Measurements from ENCODE around the gene CREB3L4.
A peak's percentile ranks its signal among the peaks of the same experiment; 100 is the strongest.

Gene CREB3L4

GRCh38 chr1:153945795-153946621 is 21.7 kb upstream of the CREB3L4 start:
- Histone ChIP-seq H3K9ac (peak overlapping the region; percentile 99), H3K27ac (peak overlapping the region; percentile 100), H4K20me1 (peaks cover 3% of the 10 kb centered on the region), H3K4me3 (peak overlapping the region; percentile 92), H3K9me3 (no peaks in the 10 kb centered on the region), H3K36me3 (peaks cover 73% of the 10 kb centered on the region), H3K4me1 (peaks cover 57% of the 10 kb centered on the region), H3K4me2 (peak overlapping the region; percentile 97), H3K27me3 (no peaks in the 10 kb centered on the region)
- TF ChIP-seq Cebpa-rat (IDR thresholded peaks at IDR 0.05), result no peak

GRCh38 chr1:153946622-153947241 is 21.0 kb upstream of the CREB3L4 start, which contains the start of gene DENND4B:
Gene DENND4B (minus strand): TSS chr1:153946718. CDS start chr1:153944374, 2,344 bp downstream.
- H3K4me1 ChIP-seq, result peaks cover 50% of the 10 kb centered on the region
- H3K9ac ChIP-seq, result peak within 1 kb of the TSS; percentile 99
- peak within 1 kb of the TSS; percentile 97 for H3K4me2 ChIP-seq
- no peaks in the 10 kb centered on the region for H3K27me3 ChIP-seq
- H3K4me3 ChIP-seq, result peak within 1 kb of the TSS; percentile 92
- H4K20me1 ChIP-seq, result peaks cover 6% of the 10 kb centered on the region; the same call in 1 of the 2 replicates
- H3K36me3 ChIP-seq, result peaks cover 73% of the 10 kb centered on the region
- H3K27ac ChIP-seq, result peak within 1 kb of the TSS; percentile 100
- H3K9me3 ChIP-seq, result no peaks in the 10 kb centered on the region
- no peak for TF ChIP-seq Cebpa-rat (IDR thresholded peaks at IDR 0.05)

- peaks cover 84% of the 10 kb centered on the region for H3K36me3 ChIP-seq
- no peaks in the 10 kb centered on the region for H3K27me3 ChIP-seq
- H3K9me3 ChIP-seq, result no peaks in the 10 kb centered on the region
- H3K4me3 ChIP-seq, result no peak overlapping the region
- no peak overlapping the region for H3K9ac ChIP-seq
- peaks cover 39% of the 10 kb centered on the region for H3K4me1 ChIP-seq
- no peak overlapping the region for H3K4me2 ChIP-seq
- H4K20me1 ChIP-seq, result peaks cover 48% of the 10 kb centered on the region
- no peak for TF ChIP-seq Cebpa-rat (IDR thresholded peaks at IDR 0.05)
- no peak overlapping the region for H3K27ac ChIP-seq
These were observed 16.5 kb upstream of the CREB3L4 start for GRCh38 chr1:153951183-153951582.

- peaks cover 84% of the 10 kb centered on the region for H3K36me3 ChIP-seq
- no peaks in the 10 kb centered on the region for H3K9me3 ChIP-seq
- H4K20me1 ChIP-seq, result peaks cover 54% of the 10 kb centered on the region
- no peak overlapping the region for H3K27ac ChIP-seq
- no peaks in the 10 kb centered on the region for H3K27me3 ChIP-seq
- H3K4me1 ChIP-seq, result peaks cover 43% of the 10 kb centered on the region
- no peak for TF ChIP-seq Cebpa-rat (IDR thresholded peaks at IDR 0.05)
- H3K4me3 ChIP-seq, result no peak overlapping the region
- no peak overlapping the region for H3K9ac ChIP-seq
- H3K4me2 ChIP-seq, result no peak overlapping the region
These were observed 15.9 kb upstream of the CREB3L4 start for GRCh38 chr1:153951801-153952200.

- Histone ChIP-seq H3K27ac (no peak overlapping the region), H3K4me1 (peaks cover 45% of the 10 kb centered on the region), H3K4me3 (no peak overlapping the region), H3K9me3 (no peaks in the 10 kb centered on the region), H3K36me3 (peaks cover 64% of the 10 kb centered on the region), H3K27me3 (no peaks in the 10 kb centered on the region), H3K4me2 (no peak overlapping the region), H4K20me1 (peaks cover 67% of the 10 kb centered on the region), H3K9ac (no peak overlapping the region)
- TF ChIP-seq Cebpa-rat (IDR thresholded peaks at IDR 0.05), result no peak
These were observed 13.8 kb upstream of the CREB3L4 start for GRCh38 chr1:153953859-153954365.

- Histone ChIP-seq H3K36me3 (peaks cover 64% of the 10 kb centered on the region), H3K4me2 (no peak overlapping the region), H3K9me3 (no peaks in the 10 kb centered on the region), H3K9ac (peak overlapping the region; percentile 86; the same call in 1 of the 2 replicates), H3K4me3 (no peak overlapping the region), H3K27ac (no peak overlapping the region), H3K4me1 (peaks cover 50% of the 10 kb centered on the region), H4K20me1 (peaks cover 67% of the 10 kb centered on the region), H3K27me3 (no peaks in the 10 kb centered on the region)
- TF ChIP-seq Cebpa-rat (IDR thresholded peaks at IDR 0.05), result no peak
These were observed 12.9 kb upstream of the CREB3L4 start for GRCh38 chr1:153954826-153955225.

- H3K27ac ChIP-seq, result peak overlapping the region; percentile 83
- peak overlapping the region; percentile 86 for H3K9ac ChIP-seq
- peak overlapping the region; percentile 79 for H3K4me3 ChIP-seq
- H3K9me3 ChIP-seq, result no peaks in the 10 kb centered on the region
- H3K4me2 ChIP-seq, result peak overlapping the region; percentile 84
- peaks cover 64% of the 10 kb centered on the region for H3K4me1 ChIP-seq
- H3K27me3 ChIP-seq, result no peaks in the 10 kb centered on the region
- peaks cover 52% of the 10 kb centered on the region for H3K36me3 ChIP-seq
- no peak for TF ChIP-seq Cebpa-rat (IDR thresholded peaks at IDR 0.05)
- H4K20me1 ChIP-seq, result peaks cover 57% of the 10 kb centered on the region
These were observed 10.5 kb upstream of the CREB3L4 start for GRCh38 chr1:153956997-153957715.

- Histone ChIP-seq H3K9me3 (no peaks in the 10 kb centered on the region), H3K4me1 (peaks cover 70% of the 10 kb centered on the region), H3K4me2 (peak overlapping the region; percentile 84), H3K4me3 (peak overlapping the region; percentile 79), H4K20me1 (peaks cover 52% of the 10 kb centered on the region), H3K27me3 (no peaks in the 10 kb centered on the region), H3K27ac (peak overlapping the region; percentile 83), H3K36me3 (peaks cover 46% of the 10 kb centered on the region), H3K9ac (peak overlapping the region; percentile 86)
- no peak for TF ChIP-seq Cebpa-rat (IDR thresholded peaks at IDR 0.05)
These were observed 10.0 kb upstream of the CREB3L4 start for GRCh38 chr1:153957744-153958110.

GRCh38 chr1:153958111-153958960 is 9.4 kb upstream of the CREB3L4 start, which contains the start of gene CRTC2:
Gene CRTC2 (minus strand): TSS chr1:153958612. CDS start chr1:153958497, 115 bp downstream.
- Histone ChIP-seq H3K4me1 (peaks cover 72% of the 10 kb centered on the region), H3K4me2 (peak within 1 kb of the TSS; percentile 84), H3K9ac (peak within 1 kb of the TSS; percentile 86), H4K20me1 (peaks cover 48% of the 10 kb centered on the region), H3K27me3 (no peaks in the 10 kb centered on the region), H3K36me3 (peaks cover 40% of the 10 kb centered on the region), H3K27ac (peak within 1 kb of the TSS; percentile 83), H3K4me3 (peak within 1 kb of the TSS; percentile 79), H3K9me3 (no peaks in the 10 kb centered on the region)
- no peak for TF ChIP-seq Cebpa-rat (IDR thresholded peaks at IDR 0.05)

Data from BLaER1 (cell line).